ENCODE results near the gene SH3BP4. TPM values are rescaled to one million over a fixed set of nuclear protein-coding genes. Genes with fewer than 3 reads are reported as not detected.

The SH3BP4 gene
- total and polyA plus RNA-seq, 2 of the 8 experiments (the other 6 are each of a cell fraction or from before 2014, with no cell fraction given): 28.3 to 35.4 TPM

DNA sequence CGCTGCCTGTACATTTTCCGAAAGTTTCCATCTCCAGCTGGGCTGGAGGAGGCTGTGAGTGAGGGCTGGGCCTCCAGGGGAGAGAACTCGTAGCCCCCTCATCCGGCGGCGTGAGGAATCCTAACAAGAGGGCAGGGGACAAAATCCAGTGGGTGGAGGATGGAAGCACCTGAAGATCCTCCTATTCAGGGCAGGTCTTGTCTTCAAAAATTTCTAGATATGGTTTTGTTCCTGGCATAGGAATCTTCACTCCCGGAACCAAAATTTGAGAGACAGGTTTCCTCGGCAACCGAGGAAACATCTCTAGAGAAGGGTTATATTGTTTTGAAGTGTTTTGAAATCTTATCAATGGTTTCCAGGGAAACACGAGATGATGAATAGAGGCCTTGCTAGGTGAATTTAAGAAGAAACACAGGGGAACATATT, 136.7 kb downstream of the SH3BP4 start:
- Histone ChIP-seq H3K14ac (ENCODE audit: insufficient read length) (no peak overlapping the region), H3K36me3 (ENCODE audit: control insufficient read depth in 2 of 4, insufficient read depth in 4 of 4, low read length in 3 of 4) (no peaks in the 10 kb centered on the region), H4K8ac (ENCODE audit: extremely low read depth, insufficient read depth, low read length) (no peak overlapping the region), H2AK5ac (ENCODE audit: low read depth, low read length) (no peak overlapping the region), H3K9me3 (ENCODE audit: insufficient read depth in 2 of 2, low read depth in 1 of 2, low read length in 1 of 2) (no peaks in the 10 kb centered on the region), H2BK12ac (ENCODE audit: low read depth, low read length) (no peak overlapping the region), H3K18ac (ENCODE audit: extremely low read depth, low read length) (no peak overlapping the region), H3K56ac (replicated peaks; ENCODE audit: insufficient read length, low read depth, low read length) (no peak overlapping the region), H2BK5ac (ENCODE audit: low read depth, low read length) (no peak overlapping the region), H4K5ac (ENCODE audit: insufficient read length, low read depth, low read length) (no peak overlapping the region), H3K9ac (replicated peaks in 1 of 4; ENCODE audit: extremely low read depth in 1 of 4, low read depth in 3 of 4, low read length in 3 of 4) (no peak overlapping the region), H4K91ac (replicated peaks; ENCODE audit: insufficient read length, low read length) (no peak overlapping the region), H3K4me2 (ENCODE audit: insufficient read depth in 1 of 2, low read depth in 2 of 2, low read length in 2 of 2) (no peak overlapping the region), H2BK20ac (ENCODE audit: low read length) (no peak overlapping the region), H3K23me2 (ENCODE audit: low read depth, low read length) (no peaks in the 10 kb centered on the region), H3K79me2 (ENCODE audit: control insufficient read depth in 1 of 2, insufficient read depth in 2 of 2, low read length in 2 of 2) (no peaks in the 10 kb centered on the region), H4K20me1 (replicated peaks in 1 of 2; ENCODE audit: control insufficient read depth in 1 of 2, insufficient read depth in 2 of 2, low read length in 2 of 2) (no peaks in the 10 kb centered on the region), H2BK15ac (ENCODE audit: low read length) (no peak overlapping the region), H3K4ac (replicated peaks; ENCODE audit: insufficient read length, low read depth, low read length) (no peak overlapping the region), H2AFZ (ENCODE audit: low read length) (no peak overlapping the region; the same call in 1 of the 2 replicates), H3K23ac (ENCODE audit: insufficient read length) (no peak overlapping the region), H3K27me3 (replicated peaks in 1 of 4; ENCODE audit: control insufficient read depth in 3 of 4, extremely low read depth in 1 of 4, insufficient read depth in 3 of 4, low read length in 3 of 4) (no peaks in the 10 kb centered on the region), H3K4me1 (replicated peaks in 1 of 4; ENCODE audit: control insufficient read depth in 3 of 4, insufficient read depth in 4 of 4, low read length in 3 of 4) (peaks cover 0 to 8% (median 0%) of the 10 kb centered on the region in 4 experiments; a peak in 3 of 7 replicates), H3K27ac (ENCODE audit: low read depth, low read length) (no peak overlapping the region), H2BK120ac (replicated peaks; ENCODE audit: low read depth, low read length) (no peak overlapping the region), H3K79me1 (ENCODE audit: low read depth, low read length) (no peaks in the 10 kb centered on the region), H3K4me3 (ENCODE audit: extremely low read depth in 1 of 4, insufficient read depth in 2 of 4, low read depth in 3 of 4, low read length in 4 of 4) (no peak overlapping the region)
- CTCF ChIA-PET (ENCODE audit: partially characterized antibody): interaction anchor here (0.8 to 1.7 kb wide), 5 partner anchors 11 to 543 kb away, joined by 3 to 7 read pairs (median 4); no protein-coding TSS in a partner anchor
- FAIRE-seq: no peak
- no peak for DNase-seq (ENCODE audit: low read depth in 1 of 2, low spot score in 2 of 2)
- 92% methylated on average over 10 of the region's 10 CpGs; no CpG with 5 or more reads in 1 of the 2 experiments for WGBS, 2 experiments (ENCODE audit: extremely low coverage in 1 of 2, insufficient coverage in 1 of 2, insufficient read length in 1 of 2, insufficient replicate concordance in 2 of 2, low coverage in 1 of 2, low lambda C conversion rate in 2 of 2, missing lambda C conversion rate in 1 of 2)
- POLR2A ChIA-PET (ENCODE audit: partially characterized antibody): no interaction called here
- no peak for TF ChIP-seq GABPA (IDR thresholded peaks at IDR 0.05; ENCODE audit: borderline replicate concordance, insufficient read depth, low read length)
- no peak for TF ChIP-seq KDM1A (IDR thresholded peaks at IDR 0.05; ENCODE audit: borderline replicate concordance, low read length)
- TF ChIP-seq, protein P1, sequence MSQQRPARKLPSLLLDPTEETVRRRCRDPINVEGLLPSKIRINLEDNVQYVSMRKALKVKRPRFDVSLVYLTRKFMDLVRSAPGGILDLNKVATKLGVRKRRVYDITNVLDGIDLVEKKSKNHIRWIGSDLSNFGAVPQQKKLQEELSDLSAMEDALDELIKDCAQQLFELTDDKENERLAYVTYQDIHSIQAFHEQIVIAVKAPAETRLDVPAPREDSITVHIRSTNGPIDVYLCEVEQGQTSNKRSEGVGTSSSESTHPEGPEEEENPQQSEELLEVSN (IDR thresholded peaks at IDR 0.05): no peak
- TF ChIP-seq, protein P2, sequence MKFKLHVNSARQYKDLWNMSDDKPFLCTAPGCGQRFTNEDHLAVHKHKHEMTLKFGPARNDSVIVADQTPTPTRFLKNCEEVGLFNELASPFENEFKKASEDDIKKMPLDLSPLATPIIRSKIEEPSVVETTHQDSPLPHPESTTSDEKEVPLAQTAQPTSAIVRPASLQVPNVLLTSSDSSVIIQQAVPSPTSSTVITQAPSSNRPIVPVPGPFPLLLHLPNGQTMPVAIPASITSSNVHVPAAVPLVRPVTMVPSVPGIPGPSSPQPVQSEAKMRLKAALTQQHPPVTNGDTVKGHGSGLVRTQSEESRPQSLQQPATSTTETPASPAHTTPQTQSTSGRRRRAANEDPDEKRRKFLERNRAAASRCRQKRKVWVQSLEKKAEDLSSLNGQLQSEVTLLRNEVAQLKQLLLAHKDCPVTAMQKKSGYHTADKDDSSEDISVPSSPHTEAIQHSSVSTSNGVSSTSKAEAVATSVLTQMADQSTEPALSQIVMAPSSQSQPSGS (IDR thresholded peaks at IDR 0.05; ENCODE audit: low read length): no peak
- TF ChIP-seq CREB1 (IDR thresholded peaks at IDR 0.05): no peak
- TF ChIP-seq POLR2A (IDR thresholded peaks at IDR 0.05; ENCODE audit: control extremely low read depth in 1 of 2, low read depth in 2 of 2, low read length in 2 of 2): no peak
- no peak for TF ChIP-seq JUN (IDR thresholded peaks at IDR 0.05; ENCODE audit: low read depth, low read length)
- no peak for TF ChIP-seq BCL11A (IDR thresholded peaks at IDR 0.05; ENCODE audit: low read depth in 2 of 2, low read length in 2 of 2)
- no peak for TF ChIP-seq HDAC2 (IDR thresholded peaks at IDR 0.05; ENCODE audit: borderline replicate concordance in 1 of 2, low read depth in 2 of 2, low read length in 2 of 2)
